Measurements from ENCODE around the gene ADAM12.

The ADAM12 gene

DNA sequence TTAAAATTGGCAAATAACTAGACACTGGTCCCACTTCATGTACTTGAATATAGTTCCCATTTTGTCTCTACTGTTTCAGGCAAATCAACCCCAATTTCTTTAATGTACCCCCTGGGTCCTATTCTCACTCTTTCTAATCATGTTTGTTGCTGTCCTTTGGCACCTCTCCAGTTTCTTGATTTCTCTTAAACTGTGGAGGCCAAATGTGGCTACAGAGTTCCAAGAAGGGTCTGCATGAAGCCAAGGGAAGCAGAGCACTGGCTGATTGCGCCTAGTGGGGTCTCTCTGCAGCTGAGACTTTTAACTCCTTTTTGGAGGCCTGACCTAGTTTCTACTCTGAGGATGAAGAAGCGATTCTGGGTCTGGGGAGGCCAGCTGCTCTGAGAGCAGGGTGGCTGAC is 6.7 kb upstream of the ADAM12 start:
- Histone ChIP-seq H3K36me3 (ENCODE audit: control insufficient read depth, low read length) (no peaks in the 10 kb centered on the region), H3K4me3 (ENCODE audit: low read length) (no peak overlapping the region), H3K9me3 (ENCODE audit: control insufficient read depth, insufficient read depth, low read length) (no peaks in the 10 kb centered on the region; the same call in 1 of the 2 replicates), H3K9me2 (replicated peaks; ENCODE audit: control insufficient read depth, low read length) (no peaks in the 10 kb centered on the region), H3F3A (ENCODE audit: control insufficient read depth, insufficient read depth) (no peaks in the 10 kb centered on the region), H3K27me3 (ENCODE audit: control insufficient read depth, low read length) (no peaks in the 10 kb centered on the region), H4K20me1 (ENCODE audit: control insufficient read depth, insufficient read depth, low read depth, low read length) (no peaks in the 10 kb centered on the region), H3K79me2 (ENCODE audit: control insufficient read depth, low read length) (no peaks in the 10 kb centered on the region), H3K27ac (ENCODE audit: low read depth, low read length) (no peak overlapping the region), H3K4me1 (ENCODE audit: control insufficient read depth, low read length) (no peaks in the 10 kb centered on the region), H3K4me2 (ENCODE audit: low read length) (no peak overlapping the region)
- no peak for TF ChIP-seq EZH2phosphoT487 (IDR thresholded peaks at IDR 0.05; ENCODE audit: borderline replicate concordance, low read length)
- TF ChIP-seq, protein P1, sequence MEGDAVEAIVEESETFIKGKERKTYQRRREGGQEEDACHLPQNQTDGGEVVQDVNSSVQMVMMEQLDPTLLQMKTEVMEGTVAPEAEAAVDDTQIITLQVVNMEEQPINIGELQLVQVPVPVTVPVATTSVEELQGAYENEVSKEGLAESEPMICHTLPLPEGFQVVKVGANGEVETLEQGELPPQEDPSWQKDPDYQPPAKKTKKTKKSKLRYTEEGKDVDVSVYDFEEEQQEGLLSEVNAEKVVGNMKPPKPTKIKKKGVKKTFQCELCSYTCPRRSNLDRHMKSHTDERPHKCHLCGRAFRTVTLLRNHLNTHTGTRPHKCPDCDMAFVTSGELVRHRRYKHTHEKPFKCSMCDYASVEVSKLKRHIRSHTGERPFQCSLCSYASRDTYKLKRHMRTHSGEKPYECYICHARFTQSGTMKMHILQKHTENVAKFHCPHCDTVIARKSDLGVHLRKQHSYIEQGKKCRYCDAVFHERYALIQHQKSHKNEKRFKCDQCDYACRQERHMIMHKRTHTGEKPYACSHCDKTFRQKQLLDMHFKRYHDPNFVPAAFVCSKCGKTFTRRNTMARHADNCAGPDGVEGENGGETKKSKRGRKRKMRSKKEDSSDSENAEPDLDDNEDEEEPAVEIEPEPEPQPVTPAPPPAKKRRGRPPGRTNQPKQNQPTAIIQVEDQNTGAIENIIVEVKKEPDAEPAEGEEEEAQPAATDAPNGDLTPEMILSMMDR (IDR thresholded peaks at IDR 0.05; ENCODE audit: low read depth, low read length, poor library complexity, severe bottlenecking) = no peak

DNA sequence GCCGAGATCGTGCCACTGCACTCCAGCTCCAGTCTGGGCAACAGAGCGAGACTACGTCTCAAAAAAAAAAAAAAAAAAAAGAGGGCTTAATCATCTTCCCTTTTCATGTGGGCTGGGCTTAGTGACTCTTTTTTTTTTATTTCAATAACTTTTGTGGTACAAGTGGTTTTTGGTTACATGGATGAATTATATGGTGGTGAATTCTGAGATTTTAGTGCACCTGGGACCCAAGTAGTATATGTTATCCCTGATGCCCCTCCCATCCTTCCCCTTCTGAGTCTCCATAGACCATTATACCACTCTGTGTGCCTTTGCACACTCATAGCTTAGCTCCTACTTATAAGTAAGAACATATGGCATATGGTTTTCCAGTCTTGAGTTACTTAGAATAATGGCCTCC is 4.8 kb upstream of the ADAM12 start:
- H3K9me2 ChIP-seq (replicated peaks; ENCODE audit: control insufficient read depth, low read length) = no peaks in the 10 kb centered on the region
- H3K27me3 ChIP-seq (ENCODE audit: control insufficient read depth, low read length) = no peaks in the 10 kb centered on the region
- no peaks in the 10 kb centered on the region; the same call in 1 of the 2 replicates for H3K9me3 ChIP-seq (ENCODE audit: control insufficient read depth, insufficient read depth, low read length)
- H3K4me1 ChIP-seq (ENCODE audit: control insufficient read depth, low read length) = no peaks in the 10 kb centered on the region
- TF ChIP-seq EZH2phosphoT487 (IDR thresholded peaks at IDR 0.05; ENCODE audit: borderline replicate concordance, low read length) = no peak
- TF ChIP-seq, protein P1 (IDR thresholded peaks at IDR 0.05; ENCODE audit: low read depth, low read length, poor library complexity, severe bottlenecking) = no peak
- no peaks in the 10 kb centered on the region for H3K79me2 ChIP-seq (ENCODE audit: control insufficient read depth, low read length)
- H4K20me1 ChIP-seq (ENCODE audit: control insufficient read depth, insufficient read depth, low read depth, low read length) = no peaks in the 10 kb centered on the region
- no peak overlapping the region for H3K4me3 ChIP-seq (ENCODE audit: low read length)
- H3K36me3 ChIP-seq (ENCODE audit: control insufficient read depth, low read length) = no peaks in the 10 kb centered on the region
- no peak overlapping the region for H3K27ac ChIP-seq (ENCODE audit: low read depth, low read length)
- H3K4me2 ChIP-seq (ENCODE audit: low read length) = no peak overlapping the region
- no peaks in the 10 kb centered on the region for H3F3A ChIP-seq (ENCODE audit: control insufficient read depth, insufficient read depth)

DNA sequence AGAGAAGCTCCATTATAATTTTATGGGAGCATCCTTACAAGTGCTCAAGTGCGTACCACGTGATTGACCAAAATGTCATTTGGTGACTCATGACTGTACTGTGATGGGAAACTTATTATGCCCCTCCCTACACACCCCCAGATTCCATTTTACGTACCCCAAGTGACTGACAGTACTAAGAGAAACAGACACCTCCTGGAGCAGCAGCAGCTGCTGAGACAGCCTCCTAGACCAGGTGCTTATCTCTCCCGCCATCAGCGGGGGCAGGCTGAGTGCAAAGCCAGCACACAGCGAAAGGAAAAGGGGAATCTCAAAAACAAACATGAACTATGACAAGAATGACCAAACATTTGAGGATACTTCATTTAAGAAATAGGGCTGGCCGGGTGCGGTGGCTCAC is 4.2 kb upstream of the ADAM12 start:
- no peak overlapping the region for H3K4me2 ChIP-seq (ENCODE audit: low read length)

More for the DNA sequence above, 4.2 kb upstream of the ADAM12 start:
- H3K9me3 ChIP-seq (ENCODE audit: control insufficient read depth, insufficient read depth, low read length) = no peaks in the 10 kb centered on the region; the same call in 1 of the 2 replicates
- no peaks in the 10 kb centered on the region for H3F3A ChIP-seq (ENCODE audit: control insufficient read depth, insufficient read depth)
- no peaks in the 10 kb centered on the region for H3K4me1 ChIP-seq (ENCODE audit: control insufficient read depth, low read length)
- H4K20me1 ChIP-seq (ENCODE audit: control insufficient read depth, insufficient read depth, low read depth, low read length) = no peaks in the 10 kb centered on the region
- no peak overlapping the region for H3K27ac ChIP-seq (ENCODE audit: low read depth, low read length)
- H3K36me3 ChIP-seq (ENCODE audit: control insufficient read depth, low read length) = no peaks in the 10 kb centered on the region
- no peaks in the 10 kb centered on the region for H3K79me2 ChIP-seq (ENCODE audit: control insufficient read depth, low read length)
- H3K4me3 ChIP-seq (ENCODE audit: low read length) = no peak overlapping the region
- TF ChIP-seq EZH2phosphoT487 (IDR thresholded peaks at IDR 0.05; ENCODE audit: borderline replicate concordance, low read length) = no peak
- TF ChIP-seq, protein P1 (IDR thresholded peaks at IDR 0.05; ENCODE audit: low read depth, low read length, poor library complexity, severe bottlenecking) = no peak
- H3K9me2 ChIP-seq (replicated peaks; ENCODE audit: control insufficient read depth, low read length) = no peaks in the 10 kb centered on the region
- no peaks in the 10 kb centered on the region for H3K27me3 ChIP-seq (ENCODE audit: control insufficient read depth, low read length)

All from DOHH2 (cell line).